Astrocyte of the cerebellum (primary cell): ENCODE measurements around the gene PIP4K2C.
"Not testable (repeated sequence)": the region's sequence is repeated elsewhere in the genome, so short reads cannot be mapped to it uniquely, and the experiment has no call there.

Source experiments
- DNase-seq: peaks from one replicate; pipeline ENCODE4 v3.0.0-alpha.2; 2011; ENCODE audit warnings: low read depth
- H3K4me3 ChIP-seq: 2 replicates; pipeline ENCODE4 v1.5.1; 2011; ENCODE audit warnings: mild to moderate bottlenecking, low read depth, low read length, moderate library complexity
- CTCF ChIP-seq: IDR thresholded peaks from 2 replicates; pipeline ENCODE4 v1.5.1; 2012; ENCODE audit warnings: low read length, low read depth, moderate library complexity, mild to moderate bottlenecking; ENCODE audit errors: missing control alignments
- in situ Hi-C: cut with HindIII; loops from 2 replicates; pipeline ENCODE4 v1.10.0; 2017; ENCODE audit warnings: low sequenced_read_pairs

The PIP4K2C gene

GRCh38 chr12:57632073-57632957 lies 41.3 kb downstream of the PIP4K2C start:
- DNase-seq = no peak
- no peak for TF ChIP-seq CTCF
- H3K4me3 ChIP-seq = peak overlapping the region; percentile 53
- in situ Hi-C loops = no loop called here

GRCh38 chr12:57632958-57633840 lies 42.2 kb downstream of the PIP4K2C start, which contains the start of gene B4GALNT1:
Gene B4GALNT1 (minus strand): TSS chr12:57633201. CDS start chr12:57632132, 1,069 bp downstream.
- no peak for DNase-seq
- in situ Hi-C loops = no loop called here
- TF ChIP-seq CTCF = peak; percentile 95
- peak within 1 kb of the TSS; percentile 53 for H3K4me3 ChIP-seq

- H3K4me3 ChIP-seq, in situ Hi-C loops, DNase-seq: not testable (repeated sequence)
Observed at GRCh38 chr12:57636731-57637130, 45.7 kb downstream of the PIP4K2C start.

GRCh38 chr12:57637364-57637763 lies 46.4 kb downstream of the PIP4K2C start:
- no peak overlapping the region for H3K4me3 ChIP-seq
- in situ Hi-C loops = no loop called here
- no peak for DNase-seq
- TF ChIP-seq CTCF = no peak

- DNase-seq = no peak
- no peak for TF ChIP-seq CTCF
- no peak overlapping the region for H3K4me3 ChIP-seq
- in situ Hi-C loops = no loop called here
Observed at GRCh38 chr12:57638096-57638495, 47.1 kb downstream of the PIP4K2C start.

GRCh38 chr12:57640175-57641042 lies 49.4 kb downstream of the PIP4K2C start:
- H3K4me3 ChIP-seq = no peak overlapping the region
- DNase-seq = no peak
- in situ Hi-C loops = no loop called here
- no peak for TF ChIP-seq CTCF
